H1 (cell line): Measurements from ENCODE around the gene AAGAB. TPM values are rescaled to one million over a fixed set of nuclear protein-coding genes. Genes with fewer than 3 reads are reported as not detected.

ENCODE experiments used
- CTCF ChIA-PET: fragments of 300-600 bp; sonication (Branson Sonifier 250); formaldehyde crosslinking; loops from one replicate; lab custom pipeline; 2021; ENCODE audit not compliant: partially characterized antibody; lab: Charles Lee
- POLR2A ChIA-PET: fragments of 300-600 bp; sonication (Branson Sonifier 250); formaldehyde crosslinking; loops from one replicate; lab custom pipeline; 2021; ENCODE audit warnings: inconsistent platforms; ENCODE audit not compliant: partially characterized antibody; lab: Charles Lee
- DNase-seq, 2 experiments: peaks; one replicate each; pipeline versions ENCODE4 v3.0.0 to v3.0.0-alpha.2; 2010 to 2022; ENCODE audit warnings: low spot score in 2 of 2, low read depth in 1 of 2, mixed read lengths in 1 of 2
- FAIRE-seq: peaks from 2 replicates; lab custom pipeline; 2011; peaks lifted over from hg19 to GRCh38; lab: Jason Lieb, UNC
- H2AFZ ChIP-seq: 2 replicates; pipeline ENCODE4 v1.8.1; 2012; ENCODE audit warnings: low read length, inconsistent platforms
- H2AK5ac ChIP-seq: 2 replicates; pipeline ENCODE4 v1.6.1; 2013; ENCODE audit warnings: low read depth, low read length
- H2BK120ac ChIP-seq: replicated peaks from 2 replicates; pipeline ENCODE3; 2013; ENCODE audit warnings: low read depth, low read length, inconsistent platforms
- H2BK12ac ChIP-seq: 2 replicates; pipeline ENCODE4 v1.6.1; 2013; ENCODE audit warnings: low read depth, low read length
- H2BK15ac ChIP-seq: 2 replicates; pipeline ENCODE4 v1.6.1; 2013; ENCODE audit warnings: low read length
- H2BK20ac ChIP-seq: 2 replicates; pipeline ENCODE4 v1.6.1; 2013; ENCODE audit warnings: low read length
- H2BK5ac ChIP-seq: 2 replicates; pipeline ENCODE4 v1.6.1; 2013; ENCODE audit warnings: low read depth, low read length
- H3K14ac ChIP-seq: 2 replicates; pipeline ENCODE4 v1.6.1; 2013; ENCODE audit warnings: inconsistent platforms; ENCODE audit not compliant: insufficient read length
- H3K18ac ChIP-seq: 2 replicates; pipeline ENCODE4 v1.6.1; 2013; ENCODE audit warnings: low read length; ENCODE audit errors: extremely low read depth
- H3K23ac ChIP-seq: 2 replicates; pipeline ENCODE4 v1.6.1; 2013; ENCODE audit warnings: inconsistent platforms; ENCODE audit not compliant: insufficient read length
- H3K23me2 ChIP-seq: 2 replicates; pipeline ENCODE4 v1.6.1; 2013; ENCODE audit warnings: low read depth, low read length
- H3K27ac ChIP-seq: 2 replicates; pipeline ENCODE4 v1.6.1; 2011; ENCODE audit warnings: low read depth, low read length, inconsistent platforms
- H3K27me3 ChIP-seq, 4 experiments: replicated peaks in 1 of 4; 1 replicate in 1 of 4; 2 replicates in 3 of 4; pipeline versions ENCODE4 v1.6.1 to v1.8.1; 2011 to 2013; ENCODE audit warnings: low read length in 3 of 4, mild to moderate bottlenecking in 3 of 4, inconsistent platforms in 2 of 4, mixed read lengths in 2 of 4, moderate library complexity in 1 of 4; ENCODE audit not compliant: control insufficient read depth in 3 of 4, insufficient read depth in 3 of 4; ENCODE audit errors: extremely low read depth in 1 of 4
- H3K36me3 ChIP-seq, 4 experiments: 2 replicates each; pipeline versions ENCODE4 v1.6.1 to v1.8.1; 2011 to 2013; ENCODE audit warnings: mild to moderate bottlenecking in 4 of 4, low read length in 3 of 4, moderate library complexity in 2 of 4, control low read depth in 1 of 4, inconsistent platforms in 1 of 4; ENCODE audit not compliant: insufficient read depth in 4 of 4, control insufficient read depth in 2 of 4
- H3K4ac ChIP-seq: replicated peaks from 2 replicates; pipeline ENCODE3; 2013; ENCODE audit warnings: low read length, low read depth, mixed read lengths, inconsistent platforms; ENCODE audit not compliant: insufficient read length
- H3K4me1 ChIP-seq, 4 experiments: replicated peaks in 1 of 4; 1 replicate in 1 of 4; 2 replicates in 3 of 4; pipeline versions ENCODE4 v1.6.1 to v1.8.1; 2011 to 2013; ENCODE audit warnings: low read length in 3 of 4, inconsistent platforms in 2 of 4, mixed read lengths in 1 of 4; ENCODE audit not compliant: insufficient read depth in 4 of 4, control insufficient read depth in 3 of 4
- H3K4me2 ChIP-seq, 2 experiments: 2 replicates each; pipeline versions ENCODE4 v1.6.1 to v1.8.1; 2011 to 2013; ENCODE audit warnings: low read depth in 2 of 2, low read length in 2 of 2, control low read depth in 1 of 2, inconsistent platforms in 1 of 2, mild to moderate bottlenecking in 1 of 2; ENCODE audit not compliant: insufficient read depth in 1 of 2
- H3K4me3 ChIP-seq, 4 experiments: fragments of 200-600, 300-600 bp in 1 of 4; sonication (generic), shearing (Covaris generic), sonication (Bioruptor Twin) in 1 of 4; 2 replicates each; pipeline versions ENCODE4 v1.5.1 to v1.8.1; 2011 to 2016; ENCODE audit warnings: low read length in 4 of 4, low read depth in 3 of 4, control low read depth in 2 of 4, inconsistent platforms in 2 of 4, mild to moderate bottlenecking in 2 of 4, mixed read lengths in 1 of 4, moderate library complexity in 1 of 4; ENCODE audit not compliant: insufficient read depth in 2 of 4; ENCODE audit errors: extremely low read depth in 1 of 4
- H3K56ac ChIP-seq: replicated peaks from 2 replicates; pipeline ENCODE3; 2013; ENCODE audit warnings: low read depth, mild to moderate bottlenecking, mixed read lengths, low read length, inconsistent platforms; ENCODE audit not compliant: insufficient read length
- H3K79me1 ChIP-seq: 2 replicates; pipeline ENCODE4 v1.6.1; 2013; ENCODE audit warnings: low read depth, low read length, control low read depth
- H3K79me2 ChIP-seq, 2 experiments: 2 replicates each; pipeline versions ENCODE4 v1.6.1 to v1.8.1; 2012 to 2013; ENCODE audit warnings: low read length in 2 of 2, mild to moderate bottlenecking in 2 of 2, inconsistent platforms in 1 of 2; ENCODE audit not compliant: insufficient read depth in 2 of 2, control insufficient read depth in 1 of 2
- H3K9ac ChIP-seq, 4 experiments: replicated peaks in 1 of 4; 1 replicate in 1 of 4; 2 replicates in 3 of 4; pipeline versions ENCODE4 v1.6.1 to v1.8.1; 2011 to 2013; ENCODE audit warnings: low read depth in 3 of 4, low read length in 3 of 4, control low read depth in 2 of 4, mild to moderate bottlenecking in 2 of 4, moderate library complexity in 2 of 4, inconsistent platforms in 1 of 4; ENCODE audit errors: extremely low read depth in 1 of 4
- H3K9me3 ChIP-seq, 2 experiments: 2 replicates each; pipeline versions ENCODE4 v1.6.1 to v1.8.1; 2012 to 2013; ENCODE audit warnings: mild to moderate bottlenecking in 2 of 2, moderate library complexity in 2 of 2, control low read depth in 1 of 2, inconsistent platforms in 1 of 2, low read depth in 1 of 2, low read length in 1 of 2, mixed read lengths in 1 of 2; ENCODE audit not compliant: insufficient read depth in 2 of 2
- H4K20me1 ChIP-seq, 2 experiments: replicated peaks in 1 of 2; 2 replicates each; pipeline versions ENCODE3 to v1.8.1; 2011 to 2013; ENCODE audit warnings: inconsistent platforms in 2 of 2, low read length in 2 of 2, mild to moderate bottlenecking in 1 of 2; ENCODE audit not compliant: insufficient read depth in 2 of 2, control insufficient read depth in 1 of 2
- H4K5ac ChIP-seq: 2 replicates; pipeline ENCODE4 v1.6.1; 2013; ENCODE audit warnings: low read length, low read depth, mixed read lengths, inconsistent platforms; ENCODE audit not compliant: insufficient read length
- H4K8ac ChIP-seq: 2 replicates; pipeline ENCODE4 v1.8.0; 2013; ENCODE audit warnings: mild to moderate bottlenecking, moderate library complexity, low read length, inconsistent platforms; ENCODE audit not compliant: insufficient read depth; ENCODE audit errors: extremely low read depth
- H4K91ac ChIP-seq: replicated peaks from 2 replicates; pipeline ENCODE3; 2013; ENCODE audit warnings: low read length, mixed read lengths, inconsistent platforms; ENCODE audit not compliant: insufficient read length
- ATF3 ChIP-seq: IDR thresholded peaks from 2 replicates; pipeline ENCODE4 v1.6.1; 2011; ENCODE audit warnings: low read depth, mild to moderate bottlenecking, low read length; ENCODE audit not compliant: insufficient read depth
- E2F6 ChIP-seq: IDR thresholded peaks from 2 replicates; pipeline ENCODE4 v1.6.1; 2012; ENCODE audit warnings: inconsistent platforms
- GABPA ChIP-seq: IDR thresholded peaks from 2 replicates; pipeline ENCODE4 v1.6.1; 2011; ENCODE audit warnings: mild to moderate bottlenecking, low read length, moderate library complexity, borderline replicate concordance; ENCODE audit not compliant: insufficient read depth
- GTF2F1 ChIP-seq: IDR thresholded peaks from 2 replicates; pipeline ENCODE4 v1.6.1; 2012; ENCODE audit warnings: low read depth, low read length, improper control_type of control experiment, borderline replicate concordance
- RNF2 ChIP-seq: fragments of 200-900, 300-1000 bp; sonication (generic); IDR thresholded peaks from 2 replicates; pipeline ENCODE4 v1.7.1; 2016; ENCODE audit warnings: borderline replicate concordance, low read depth, mild to moderate bottlenecking, antibody characterized with exemption, low read length; ENCODE audit not compliant: poor library complexity, severe bottlenecking; ENCODE audit errors: missing control alignments
- SIX5 ChIP-seq: IDR thresholded peaks from 2 replicates; pipeline ENCODE4 v1.6.1; 2011; ENCODE audit warnings: mild to moderate bottlenecking, low read depth, low read length
- TAF1 ChIP-seq: IDR thresholded peaks from 2 replicates; pipeline ENCODE4 v1.6.1; 2011; ENCODE audit warnings: mild to moderate bottlenecking, low read depth, low read length
- WGBS, 2 experiments: shearing (Covaris generic) in 1 of 2; methylation state at CpG; one replicate each; pipeline versions ENCODE4 v1.1.6 to v1.1.7; 2013 to 2015; ENCODE audit warnings: low lambda C conversion rate in 2 of 2, mixed read lengths in 2 of 2, inconsistent platforms in 1 of 2, low coverage in 1 of 2, missing lambda C conversion rate in 1 of 2; ENCODE audit not compliant: insufficient replicate concordance in 2 of 2, insufficient coverage in 1 of 2, insufficient read length in 1 of 2; ENCODE audit errors: extremely low coverage in 1 of 2, missing lambda C conversion rate in 1 of 2; 5-methylcytosine and 5-hydroxymethylcytosine counted together
- polyA plus RNA-seq, 7 experiments: library from polyadenylated mRNA; depleted of rRNA in 3 of 7; stranded (reverse) in 5 of 7; unstranded in 2 of 7; fragments of >200 nt in 5 of 7; fragments of 200-250 nt in 2 of 7; gene quantifications; 1 replicate in 5 of 7; 2 replicates in 1 of 7; 4 replicates in 1 of 7; pipeline versions ENCODE4 v1.2.1 to v1.2.3, GENCODE V29; 2011 to 2013; ENCODE audit warnings: missing spikeins in 2 of 7, mixed read lengths in 2 of 7
- total RNA-seq: library from RNA; stranded (reverse); fragmentation: NEBNext Ultra II Directional; extraction: Animal tissue kit (Norgen Biotek cat#: 25700); gene quantifications from 2 replicates; pipeline ENCODE4 v1.2.1, GENCODE V29; 2021

Gene AAGAB
- total and polyA plus RNA-seq, 2 of the 8 experiments (the other 6 are each of a cell fraction or from before 2014, with no cell fraction given): 20.1 to 45.9 TPM

- H2AFZ ChIP-seq: no peak overlapping the region
- no peak overlapping the region for H2BK120ac ChIP-seq
- H3K27ac ChIP-seq: no peak overlapping the region
- H2BK5ac ChIP-seq: no peak overlapping the region
- H3K27me3 ChIP-seq: no peaks in the 10 kb centered on the region
- H3K56ac ChIP-seq: no peak overlapping the region
- H3K9me3 ChIP-seq: no peaks in the 10 kb centered on the region
- H3K9ac ChIP-seq: no peak overlapping the region
- H3K23me2 ChIP-seq: peaks cover 2% of the 10 kb centered on the region; the same call in 1 of the 2 replicates
- H3K23ac ChIP-seq: no peak overlapping the region
- DNase-seq (no peak), FAIRE-seq (no peak)
- H3K79me1 ChIP-seq: peaks cover 2% of the 10 kb centered on the region
- H2BK12ac ChIP-seq: no peak overlapping the region
- TF ChIP-seq SIX5 (no peak), GABPA (no peak), ATF3 (no peak), GTF2F1 (no peak), TAF1 (no peak), RNF2 (no peak), E2F6 (no peak)
- no peak overlapping the region for H4K8ac ChIP-seq
- H4K91ac ChIP-seq: no peak overlapping the region
- H3K14ac ChIP-seq: no peak overlapping the region
- H2BK20ac ChIP-seq: no peak overlapping the region
- no peak overlapping the region for H4K5ac ChIP-seq
- H2AK5ac ChIP-seq: no peak overlapping the region
- CTCF ChIA-PET: interaction anchor here (1.1 to 1.2 kb wide), 2 partner anchors 254 to 256 kb away, joined by 3 read pairs; no protein-coding TSS in a partner anchor
- H4K20me1 ChIP-seq: no peaks in the 10 kb centered on the region
- H3K4me3 ChIP-seq: no peak overlapping the region
- H3K4me1 ChIP-seq: peaks cover 0 to 3% (median 1%) of the 10 kb centered on the region in 4 experiments; a peak in 2 of 7 replicates
- peaks cover 0 to 33% (median 10%) of the 10 kb centered on the region in 4 experiments; a peak in 5 of 8 replicates for H3K36me3 ChIP-seq
- H3K4ac ChIP-seq: no peak overlapping the region
- no peak overlapping the region for H2BK15ac ChIP-seq
- H3K79me2 ChIP-seq: no peaks in the 10 kb centered on the region
- POLR2A ChIA-PET: interaction anchor here (0.9 kb wide), 1 partner anchor 10 kb away, joined by 3 read pairs; no protein-coding TSS in a partner anchor
- 88% methylated on average over 2 of the region's 2 CpGs; no CpG with 5 or more reads in 1 of the 2 experiments for WGBS, 2 experiments
- no peak overlapping the region for H3K4me2 ChIP-seq
- H3K18ac ChIP-seq: no peak overlapping the region
These were observed 52.4 kb downstream of the AAGAB start for GRCh38 chr15:67202091-67202490.
